ENCODE measurements around the gene KAT2B.
"Not testable (repeated sequence)": the region's sequence is repeated elsewhere in the genome, so short reads cannot be mapped to it uniquely, and the experiment has no call there.

KAT2B gene

DNA sequence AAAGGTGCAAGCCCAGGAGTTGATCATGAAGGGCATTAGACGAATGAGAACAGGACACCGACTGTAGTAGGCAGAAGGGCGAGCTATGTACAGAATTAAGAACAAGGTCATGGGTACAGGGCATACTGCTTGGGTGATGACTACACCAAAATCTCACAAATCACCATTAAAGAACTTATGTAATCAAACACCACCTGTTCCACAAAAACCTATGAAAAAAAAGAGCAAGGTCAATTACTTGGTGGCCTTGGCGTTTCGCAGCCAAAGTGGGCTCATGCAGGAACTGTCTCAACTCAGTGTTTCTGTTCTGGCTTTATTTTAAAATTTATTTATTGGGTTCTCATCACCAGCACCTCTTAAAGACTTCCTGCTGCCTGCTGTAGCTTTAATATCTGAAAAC, 2.1 kb downstream of the KAT2B start:
- no peak for DNase-seq

DNA sequence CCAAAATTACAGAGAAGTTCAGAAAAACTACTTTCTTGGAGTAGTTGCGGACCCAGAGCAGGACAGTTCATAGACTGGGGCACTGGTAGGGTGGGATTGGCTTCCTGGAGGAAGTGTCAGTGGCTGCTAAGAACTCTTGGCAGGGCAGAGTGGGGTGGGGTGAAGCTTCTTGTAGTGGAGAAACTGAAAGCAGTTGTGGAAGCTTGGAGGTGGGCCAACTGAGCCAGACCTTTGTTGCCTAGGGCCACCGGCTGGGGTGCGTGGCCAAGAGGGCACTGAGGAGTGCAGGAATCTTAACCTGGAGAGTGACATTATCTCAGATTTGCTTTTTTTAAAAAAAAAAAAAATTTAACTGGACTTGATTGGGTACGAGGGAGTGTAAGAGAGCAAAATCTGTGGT, 3.1 kb downstream of the KAT2B start:
- peak; percentile 66 for DNase-seq

DNA sequence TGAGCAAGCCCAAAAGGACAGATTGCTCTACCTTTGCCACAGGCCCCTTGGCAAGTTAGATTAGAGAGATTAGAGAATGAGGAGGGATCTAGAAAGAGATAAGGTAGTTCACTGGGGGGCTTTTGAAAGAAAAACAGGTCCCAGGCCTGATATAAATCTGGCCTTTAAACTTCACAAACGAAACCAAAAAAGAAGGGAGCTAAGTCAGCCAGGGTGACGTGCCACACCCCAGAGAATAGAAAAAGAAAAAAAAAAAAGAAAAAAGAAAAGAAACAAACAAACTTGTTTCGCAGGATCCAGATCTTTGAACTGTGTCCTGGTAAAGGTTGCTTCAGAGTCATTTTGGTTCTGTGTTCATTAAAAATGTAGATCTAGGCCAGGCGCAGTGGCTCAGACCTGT, 3.6 kb downstream of the KAT2B start:
- DNase-seq = no peak

DNA sequence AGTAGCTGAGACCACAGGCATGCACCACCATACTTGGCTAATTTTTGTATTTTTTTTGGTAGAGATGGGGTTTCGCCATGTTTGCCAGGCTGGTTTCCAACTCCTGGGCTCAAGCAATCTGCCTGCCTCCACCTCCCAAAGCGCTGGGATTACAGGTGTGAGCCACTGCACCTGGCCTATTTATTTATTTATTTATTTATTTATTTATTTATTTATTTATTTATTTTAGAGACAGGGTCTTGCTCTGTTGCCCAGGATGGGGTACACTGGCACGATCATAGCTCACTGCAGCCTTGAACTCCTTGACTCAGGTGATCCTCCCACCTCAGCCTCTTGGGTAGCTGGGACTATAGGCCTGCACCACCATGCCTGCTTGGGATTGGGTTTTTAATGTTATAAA, 4.9 kb downstream of the KAT2B start:
- DNase-seq = not testable (repeated sequence)

DNA sequence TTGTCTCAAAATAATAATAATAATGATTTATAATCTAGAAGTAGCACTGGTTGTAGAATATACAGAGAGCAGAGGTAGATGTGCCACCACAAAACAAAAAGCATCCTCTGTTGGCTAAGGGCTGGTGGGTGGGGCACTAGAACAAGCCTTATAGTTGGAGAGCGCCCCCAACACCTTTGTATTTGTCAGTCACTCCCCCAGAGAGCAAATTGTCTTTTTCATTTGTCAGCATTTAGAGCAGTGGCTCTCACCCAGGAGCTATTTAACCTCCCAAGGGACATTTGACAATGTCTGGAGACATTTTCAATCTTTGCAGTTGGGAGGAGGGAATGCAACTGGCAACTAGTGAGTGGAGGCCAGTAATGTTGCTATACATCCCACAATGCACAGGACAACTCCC, 6.3 kb downstream of the KAT2B start:
- no peak for DNase-seq

DNA sequence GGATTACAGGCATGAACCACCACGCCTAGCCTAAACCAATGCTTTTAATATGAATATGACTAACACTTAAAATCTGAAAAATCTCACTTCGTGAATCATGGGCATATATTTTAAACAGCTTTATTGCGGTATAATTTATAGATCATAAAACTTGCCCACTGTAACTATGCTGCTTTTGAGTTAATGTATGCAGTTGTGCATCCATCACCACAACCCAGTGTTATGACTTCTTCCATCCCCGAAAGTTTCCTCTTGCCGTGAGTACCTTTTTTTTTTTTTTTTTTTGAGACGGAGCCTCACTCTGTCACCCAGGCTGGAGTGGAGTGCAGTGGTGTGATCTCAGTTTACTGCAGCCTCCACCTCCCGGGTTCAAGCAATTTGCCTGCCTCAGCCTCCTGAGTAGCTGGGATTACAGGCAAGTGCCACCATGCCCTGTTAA, 7.1 kb downstream of the KAT2B start:
- no peak for DNase-seq

DNA sequence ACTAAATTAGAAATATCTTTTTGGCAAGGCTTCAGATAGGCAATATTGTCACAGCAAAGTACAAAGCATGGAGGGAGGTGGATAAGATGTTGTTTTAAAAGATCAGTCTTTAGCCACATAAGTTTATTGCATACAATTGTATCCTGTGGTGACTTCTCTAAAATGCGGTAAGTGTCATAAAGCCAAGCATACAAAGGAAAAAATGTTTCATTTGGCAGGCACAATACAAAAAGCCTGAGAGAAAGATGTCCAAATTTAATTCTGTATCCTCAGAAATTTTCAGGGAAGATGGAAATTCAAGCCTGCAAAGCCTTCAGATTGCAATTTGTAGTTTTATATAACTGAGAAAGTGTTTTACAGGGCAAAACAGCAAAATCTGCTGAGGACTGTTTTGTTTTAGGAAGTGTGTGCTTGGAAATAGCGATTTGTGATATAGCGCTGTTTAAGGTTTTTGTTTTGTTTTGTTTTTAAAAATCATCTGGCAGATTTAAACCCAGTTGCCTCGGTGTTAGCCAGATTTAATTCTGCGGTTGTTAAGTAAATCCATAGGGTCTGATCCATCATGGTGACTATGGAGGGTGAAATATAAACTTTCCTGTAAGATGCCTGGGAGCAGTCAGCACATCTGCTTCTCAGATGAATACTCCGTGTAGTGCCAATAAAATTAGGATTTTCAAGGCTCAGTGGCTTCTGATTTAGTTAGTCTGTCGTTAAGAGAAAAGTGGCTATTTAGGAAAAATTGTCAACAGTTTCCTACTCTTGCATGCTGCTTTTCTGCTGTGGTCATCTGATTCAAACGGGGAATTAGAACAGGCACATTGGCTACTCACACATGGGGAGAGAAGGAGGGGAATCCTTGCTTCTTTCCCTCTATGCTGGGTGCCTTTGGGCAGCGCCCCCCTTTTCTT, 8.0 kb downstream of the KAT2B start:
- DNase-seq = no peak

DNA sequence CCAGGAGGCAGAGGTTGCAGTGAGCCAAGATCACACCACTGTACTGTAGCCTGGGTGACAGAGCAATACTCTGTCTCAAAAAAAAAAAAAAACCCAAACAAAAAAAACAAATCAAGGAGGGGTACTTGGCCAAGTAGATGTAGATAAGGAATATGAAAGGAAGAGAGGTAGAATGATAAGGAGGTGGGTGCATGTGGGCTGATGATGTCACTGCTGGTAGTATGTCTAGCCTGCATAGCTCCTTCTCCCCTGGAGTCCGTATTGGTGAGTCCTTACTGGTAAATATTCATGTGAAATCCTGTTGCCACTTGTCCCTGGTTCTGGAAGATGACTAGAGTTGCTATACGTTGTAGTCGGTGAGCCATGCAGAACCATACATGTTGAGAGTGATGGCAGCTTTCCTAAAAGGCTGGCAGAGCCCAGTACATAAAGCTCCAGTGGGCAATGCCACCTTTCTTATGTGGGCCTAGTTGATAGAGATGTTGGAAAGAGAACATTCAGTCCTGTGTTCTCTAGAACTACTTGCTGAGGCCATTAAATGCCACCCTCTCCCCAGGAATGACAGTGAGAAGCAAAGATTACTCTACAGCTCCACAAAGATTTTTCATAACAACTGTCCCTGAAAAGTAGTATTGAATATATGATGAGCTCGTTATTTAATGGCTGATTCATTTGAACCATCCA, 11.0 kb downstream of the KAT2B start:
- no peak for DNase-seq

DNA sequence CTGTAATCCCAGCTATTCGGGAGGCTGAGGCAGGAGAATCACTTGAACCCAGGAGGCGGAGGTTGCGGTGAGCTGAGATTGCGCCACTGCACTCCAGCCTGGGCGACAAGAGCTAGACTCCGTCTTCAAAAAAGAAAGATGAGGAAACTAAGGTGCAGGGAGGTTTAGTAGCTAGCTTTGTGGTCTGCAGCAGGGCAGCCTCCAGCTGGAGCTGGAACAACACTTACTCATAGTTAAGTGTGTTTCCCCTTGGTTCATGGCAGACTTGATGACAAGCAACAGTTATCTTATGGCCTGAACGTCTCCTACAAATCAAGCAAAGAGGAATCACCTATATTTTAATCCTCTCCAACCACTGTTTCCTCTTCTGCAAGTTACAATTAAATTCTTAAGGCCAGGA, 12.6 kb downstream of the KAT2B start:
- no peak for DNase-seq

DNA sequence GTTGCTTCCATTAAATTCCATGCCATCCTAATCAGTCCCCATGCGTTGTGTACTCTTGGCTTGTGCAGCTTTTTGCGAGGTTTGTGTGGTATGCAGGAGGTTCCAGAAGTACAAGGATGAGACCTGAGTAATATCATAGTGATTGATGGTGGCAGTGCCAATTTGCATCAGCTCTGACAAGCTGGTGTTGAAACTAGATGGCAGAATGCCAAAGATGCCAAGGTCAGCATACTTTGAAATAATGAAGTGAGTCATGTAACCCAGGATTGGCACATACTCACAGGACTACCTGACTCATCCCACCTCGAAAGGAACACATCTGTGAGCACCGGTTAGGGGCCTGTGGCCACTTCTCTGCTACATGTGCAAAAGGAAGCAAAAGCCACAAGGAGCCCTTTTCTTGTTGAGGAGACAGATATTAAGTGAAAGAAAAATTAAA, 14.3 kb downstream of the KAT2B start:
- DNase-seq = peak; percentile 67

DNA sequence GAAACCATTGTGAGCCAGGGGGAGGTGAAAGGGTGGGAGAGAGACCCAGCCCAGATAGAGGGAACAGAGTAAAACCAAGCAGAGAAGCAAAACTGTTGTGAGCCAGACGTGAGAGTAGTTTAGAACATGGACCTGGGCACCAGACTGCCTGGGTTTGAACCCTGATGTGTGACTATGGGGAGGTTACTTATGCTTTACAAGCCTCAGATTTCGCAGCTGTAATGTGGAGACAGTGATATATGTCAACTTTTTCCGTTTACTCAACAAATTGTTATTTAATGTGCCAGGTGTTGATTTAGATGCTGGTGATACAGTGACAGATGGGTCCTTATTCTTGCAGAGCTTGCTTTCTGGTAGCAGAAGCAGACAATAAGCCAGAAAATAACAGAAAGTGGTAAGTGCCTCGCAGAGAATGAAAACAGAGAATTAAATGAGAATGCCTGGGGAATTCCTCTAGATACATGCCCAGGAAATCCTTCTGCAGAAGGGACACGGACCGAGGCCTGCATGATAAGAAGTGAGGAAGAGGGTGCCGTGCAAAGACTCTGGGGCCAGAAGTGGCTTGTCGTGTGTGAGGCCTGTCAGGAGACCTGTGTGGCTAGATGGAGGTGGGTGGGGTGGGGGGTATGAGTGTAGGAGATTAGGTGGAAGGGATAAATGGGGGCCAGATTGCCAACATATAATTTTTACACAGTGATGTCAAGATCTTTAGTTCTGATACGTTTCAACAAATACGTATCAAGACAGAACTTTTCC, 15.0 kb downstream of the KAT2B start:
- no peak for DNase-seq

DNA sequence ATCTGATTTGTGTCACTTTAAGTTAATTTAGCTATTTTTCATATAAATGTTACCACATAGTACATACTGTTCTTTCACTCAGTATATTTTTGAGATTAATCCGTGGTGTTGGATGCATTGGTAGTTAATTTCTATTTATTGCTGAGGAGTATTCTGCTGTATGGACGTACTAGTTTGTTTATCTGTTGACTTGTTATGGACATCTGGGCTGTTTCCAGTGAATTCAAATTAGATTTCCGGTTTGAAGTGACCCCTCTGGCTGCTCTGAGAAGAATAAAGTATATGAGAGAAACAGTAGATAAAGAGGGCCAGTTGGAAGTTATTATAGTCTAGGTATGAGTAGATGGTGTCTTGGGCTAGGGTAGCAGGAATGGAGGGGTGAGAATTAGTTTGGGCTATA, 15.6 kb downstream of the KAT2B start:
- no peak for DNase-seq

DNA sequence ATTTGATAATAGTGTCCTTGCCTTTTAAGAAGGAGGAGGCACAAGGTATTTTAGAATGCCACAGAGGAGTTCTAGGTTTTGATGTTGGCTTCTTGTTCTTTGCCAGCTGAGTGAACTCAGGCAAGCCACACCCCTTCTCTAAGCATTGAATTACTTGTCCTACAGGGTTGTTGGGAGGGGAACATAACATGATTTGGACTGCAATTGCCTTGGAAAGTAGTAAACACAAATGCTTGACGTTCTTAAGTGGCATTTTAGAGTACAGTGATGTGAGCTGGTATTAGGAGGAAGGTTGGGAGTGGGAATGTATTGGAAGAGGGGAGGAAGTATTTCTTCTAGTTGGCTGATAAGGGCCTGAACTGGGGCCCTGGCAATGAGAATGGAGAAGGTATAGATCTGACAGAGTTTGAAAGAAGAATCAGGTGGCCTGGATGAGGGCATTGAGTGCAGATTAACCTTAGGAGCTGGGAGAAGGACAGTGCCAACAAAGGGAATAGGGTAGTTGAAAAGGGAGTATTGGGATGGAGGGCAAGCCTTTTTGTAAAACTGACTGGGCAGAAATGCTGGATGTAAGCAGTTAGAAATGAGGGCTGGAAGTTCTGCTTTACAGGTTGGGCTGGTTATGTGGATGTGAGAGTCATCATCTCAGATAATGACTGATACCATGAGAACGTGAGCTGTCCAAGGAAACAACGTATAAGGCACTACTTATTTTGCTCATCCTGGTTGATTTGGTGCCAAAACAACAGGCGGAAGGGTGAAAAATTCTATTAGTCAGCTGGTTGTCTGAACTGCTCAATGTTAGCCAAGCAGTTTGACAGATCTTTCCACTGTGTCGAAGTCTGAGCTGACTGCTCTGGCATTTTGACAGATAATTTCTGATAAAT, 16.7 kb downstream of the KAT2B start:
- DNase-seq = no peak

DNA sequence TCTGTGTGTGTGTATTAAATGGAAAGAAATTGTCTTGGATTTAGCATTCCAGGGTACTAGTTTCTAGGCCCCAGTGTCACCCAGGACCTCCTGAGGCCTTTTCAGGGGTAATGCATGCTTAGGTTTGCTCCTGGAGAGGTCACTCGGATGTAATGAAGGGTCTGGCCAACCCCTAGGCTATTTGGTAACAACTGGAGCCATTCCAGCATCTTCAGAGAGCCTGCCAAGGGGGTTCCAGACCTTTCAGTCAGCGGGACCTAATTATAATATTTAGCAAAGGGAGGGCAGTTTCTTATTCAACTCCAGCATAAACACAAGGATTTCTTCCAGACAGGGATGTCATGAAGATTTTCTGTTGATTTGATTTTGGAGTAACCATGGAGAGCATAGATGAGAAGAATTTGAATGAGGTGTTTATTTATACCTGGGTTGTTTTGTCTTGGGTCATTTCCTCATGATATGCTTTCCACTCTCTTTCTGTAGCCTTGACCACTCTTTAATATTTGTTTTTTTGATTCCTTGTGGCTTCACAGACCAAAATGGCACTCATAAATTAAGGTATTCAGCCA, 17.4 kb downstream of the KAT2B start:
- DNase-seq = no peak

DNA sequence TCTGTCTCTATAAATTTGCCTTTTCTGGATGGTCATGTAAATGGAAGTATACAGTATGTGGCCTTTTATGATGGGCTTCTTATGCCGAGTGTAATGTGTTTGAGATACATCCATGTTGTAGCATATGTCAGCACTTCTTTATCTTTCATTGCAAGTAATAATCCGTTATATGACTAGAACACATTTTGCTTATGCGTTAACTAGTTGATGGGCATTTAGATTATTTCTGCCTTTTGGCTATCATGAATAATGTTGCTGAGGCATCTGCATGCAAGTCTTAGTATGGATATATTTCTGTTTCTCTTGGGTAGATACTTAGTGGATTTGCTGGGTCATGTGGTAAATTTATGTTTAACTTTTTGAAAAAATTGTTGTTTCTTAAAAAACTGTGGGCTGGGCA, 19.7 kb downstream of the KAT2B start:
- no peak for DNase-seq

DNA sequence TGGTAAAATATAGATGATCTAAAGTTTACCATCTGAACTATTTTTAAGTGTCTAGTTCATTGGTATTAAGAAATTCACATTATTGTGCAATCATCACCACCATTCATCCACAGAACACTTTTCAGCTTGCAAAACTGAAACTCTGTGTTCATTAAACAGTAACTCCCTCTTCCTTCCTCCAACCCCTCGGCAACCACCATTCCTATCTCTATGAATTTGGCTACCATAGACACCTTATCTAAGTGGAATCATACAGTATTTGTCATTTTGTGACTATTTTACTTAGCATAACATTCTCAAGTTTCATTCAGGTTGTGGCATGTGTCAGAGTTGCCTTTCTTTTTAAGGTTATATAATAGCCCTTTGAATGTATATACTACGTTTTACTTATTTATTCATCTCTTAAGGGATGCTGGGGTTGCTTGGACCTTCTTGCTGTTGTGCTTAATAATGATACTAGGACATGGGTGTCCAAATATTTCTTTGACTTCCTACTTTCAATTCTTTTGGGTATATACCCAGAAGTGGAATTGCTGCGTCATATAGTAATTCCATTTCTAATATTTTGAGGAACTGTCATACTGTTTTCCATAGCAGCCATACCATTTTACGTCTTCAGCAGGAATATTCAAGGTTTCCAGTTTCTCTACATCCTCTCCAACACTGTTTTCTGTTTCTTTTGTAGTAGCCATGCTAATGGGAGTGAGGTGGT, 20.9 kb downstream of the KAT2B start:
- no peak for DNase-seq

DNA sequence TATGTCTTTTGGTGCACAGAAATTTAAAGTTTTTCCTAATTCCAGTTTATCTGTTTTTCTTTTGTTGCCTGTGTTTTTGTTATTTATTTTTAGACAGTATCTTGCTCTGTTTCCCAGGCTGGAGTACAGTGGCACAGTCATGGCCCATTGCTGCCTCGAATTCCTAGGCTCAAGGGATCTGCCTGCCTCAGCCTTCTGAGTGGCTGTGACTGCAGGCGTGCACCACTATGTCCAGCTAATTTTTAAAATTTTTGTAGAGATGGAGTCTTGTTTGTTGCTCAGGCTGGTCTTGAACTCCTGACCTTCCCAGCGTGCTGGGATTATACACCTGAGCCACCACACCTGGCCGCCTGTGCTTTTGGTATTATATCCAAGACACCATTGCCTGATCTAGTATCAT, 22.8 kb downstream of the KAT2B start:
- no peak for DNase-seq

DNA sequence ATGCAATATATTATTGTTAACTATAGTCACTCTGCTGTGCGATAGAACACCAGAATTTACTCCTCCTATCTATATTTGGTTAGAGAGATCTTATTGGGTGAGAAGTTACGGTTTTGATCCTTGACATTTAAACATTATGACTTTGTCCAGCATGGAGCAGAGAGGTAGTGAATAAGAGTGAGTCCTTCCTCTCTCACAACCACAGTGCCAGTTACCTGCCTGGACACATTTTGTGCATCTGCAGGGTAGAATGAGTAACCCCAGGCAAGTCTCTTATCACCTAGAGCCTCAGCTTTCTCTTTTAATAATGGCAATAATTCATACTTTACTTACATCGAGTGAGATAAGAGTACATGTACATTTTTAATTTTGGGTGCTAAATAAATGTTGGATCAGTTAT, 24.1 kb downstream of the KAT2B start:
- DNase-seq = no peak

DNA sequence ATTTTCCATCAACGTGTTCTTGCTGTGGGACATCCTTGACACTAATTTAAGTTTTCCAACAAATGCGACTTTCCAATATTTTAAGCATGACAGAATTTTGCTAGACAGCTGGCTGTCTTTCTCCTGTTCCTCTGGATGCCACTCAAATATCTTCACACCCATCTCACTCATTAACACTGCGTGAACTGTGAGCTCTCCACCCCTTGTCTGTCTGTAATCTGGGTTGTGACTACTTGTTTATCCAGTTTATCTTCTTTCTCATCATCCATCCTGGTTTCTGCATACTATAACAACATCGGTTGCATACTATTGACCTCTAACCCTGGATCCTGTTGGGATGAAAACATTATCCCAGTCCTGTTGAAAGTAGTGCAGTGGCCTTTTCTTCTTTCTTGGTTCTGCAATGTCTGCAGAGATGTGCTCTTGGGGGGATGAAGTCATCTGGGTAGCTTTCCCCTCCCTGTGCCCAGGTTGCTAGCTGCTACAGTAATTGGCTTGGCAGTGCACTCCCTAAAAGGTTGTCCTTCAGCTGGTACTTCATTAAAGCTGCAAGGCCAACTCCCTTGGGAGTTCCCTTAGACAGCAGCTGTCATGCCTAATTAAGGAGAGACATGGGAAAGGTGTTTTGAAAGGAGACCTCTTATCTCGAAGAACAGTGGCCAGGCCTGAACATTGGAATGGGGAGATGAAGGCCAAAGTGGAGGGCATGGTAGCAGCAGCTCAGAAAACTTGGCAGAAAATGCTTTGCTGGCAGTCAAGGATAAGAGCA, 24.7 kb downstream of the KAT2B start:
- DNase-seq = no peak

DNA sequence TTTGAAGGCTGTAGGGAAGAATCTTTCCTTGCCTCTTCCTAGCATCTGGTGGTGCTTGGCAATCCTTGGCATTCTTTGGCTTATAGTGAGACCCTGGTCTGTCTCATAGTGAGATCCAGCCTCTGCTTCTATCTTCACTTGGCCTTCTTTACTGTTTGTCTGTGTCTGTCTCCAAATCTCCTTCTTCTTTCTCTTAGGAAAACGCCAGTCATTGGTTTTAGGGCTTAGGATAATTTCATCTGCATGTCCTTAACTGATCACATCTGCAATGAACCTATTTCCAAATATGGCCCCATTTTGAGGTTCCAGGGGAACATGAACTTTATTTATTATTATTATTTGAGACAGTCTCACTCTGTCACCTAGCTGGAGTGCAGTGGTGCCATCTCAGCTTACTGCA, 25.8 kb downstream of the KAT2B start:
- DNase-seq = no peak

All from NCI-H2029 treated with DMSO at 0.1 percent for 48 hours (cell line).